Nephron (organoid): ENCODE data around the gene FRMD5.
"Not testable (repeated sequence)": the region's sequence is repeated elsewhere in the genome, so short reads cannot be mapped to it uniquely, and the experiment has no call there.

Experiments used
- H3K27ac Mint-ChIP-seq, 3 experiments: 2 replicates each; pipeline ENCODE4 v1.8.0; 2020; ENCODE audit warnings: mixed read lengths in 3 of 3, mild to moderate bottlenecking in 2 of 3, moderate library complexity in 1 of 3
- H3K27me3 Mint-ChIP-seq: 2 replicates; pipeline ENCODE4 v1.8.0; 2021; ENCODE audit warnings: low read depth, mild to moderate bottlenecking, moderate library complexity, mixed read lengths
- H3K36me3 Mint-ChIP-seq: 2 replicates; pipeline ENCODE4 v1.8.0; 2020; ENCODE audit warnings: low read depth, mixed read lengths
- H3K4me1 Mint-ChIP-seq: 2 replicates; pipeline ENCODE4 v1.8.0; 2020; ENCODE audit warnings: mixed read lengths
- H3K4me3 Mint-ChIP-seq, 3 experiments: 2 replicates each; pipeline ENCODE4 v1.8.0; 2020; ENCODE audit warnings: mild to moderate bottlenecking in 3 of 3, mixed read lengths in 3 of 3, moderate library complexity in 2 of 3
- H3K9me3 Mint-ChIP-seq: 2 replicates; pipeline ENCODE4 v1.8.0; 2020; ENCODE audit warnings: mixed read lengths
- TF ChIP-seq, protein P1 (sequence below), 3 experiments: fragments of 200-600 bp; sonication (generic); IDR thresholded peaks; one replicate each; pipeline ENCODE4 v1.5.0; 2021; ENCODE audit warnings: antibody characterized with exemption in 3 of 3; ENCODE audit not compliant: unreplicated experiment in 3 of 3

Gene FRMD5

DNA sequence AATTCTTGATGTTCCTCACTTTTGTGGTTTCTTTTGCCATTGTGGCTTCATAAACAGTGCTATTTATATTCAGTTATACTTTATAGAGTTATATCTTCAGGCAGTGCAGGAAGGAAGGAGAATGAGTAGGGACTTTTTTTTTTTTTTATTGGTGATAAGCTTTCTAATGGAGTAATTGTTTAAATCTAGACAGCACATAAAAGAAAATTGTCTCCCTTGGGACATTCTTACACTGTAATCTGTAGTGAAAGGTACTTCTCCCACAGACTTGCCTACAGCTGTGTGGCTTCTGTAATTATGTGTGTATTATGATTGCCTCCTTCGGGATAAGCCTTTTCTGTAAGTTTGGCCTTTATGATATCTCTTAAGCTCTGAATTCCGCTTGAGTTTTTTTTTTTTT is 326.7 kb downstream of the FRMD5 start:
- no peaks in the 10 kb centered on the region for H3K27me3 Mint-ChIP-seq
- TF ChIP-seq, protein P1, sequence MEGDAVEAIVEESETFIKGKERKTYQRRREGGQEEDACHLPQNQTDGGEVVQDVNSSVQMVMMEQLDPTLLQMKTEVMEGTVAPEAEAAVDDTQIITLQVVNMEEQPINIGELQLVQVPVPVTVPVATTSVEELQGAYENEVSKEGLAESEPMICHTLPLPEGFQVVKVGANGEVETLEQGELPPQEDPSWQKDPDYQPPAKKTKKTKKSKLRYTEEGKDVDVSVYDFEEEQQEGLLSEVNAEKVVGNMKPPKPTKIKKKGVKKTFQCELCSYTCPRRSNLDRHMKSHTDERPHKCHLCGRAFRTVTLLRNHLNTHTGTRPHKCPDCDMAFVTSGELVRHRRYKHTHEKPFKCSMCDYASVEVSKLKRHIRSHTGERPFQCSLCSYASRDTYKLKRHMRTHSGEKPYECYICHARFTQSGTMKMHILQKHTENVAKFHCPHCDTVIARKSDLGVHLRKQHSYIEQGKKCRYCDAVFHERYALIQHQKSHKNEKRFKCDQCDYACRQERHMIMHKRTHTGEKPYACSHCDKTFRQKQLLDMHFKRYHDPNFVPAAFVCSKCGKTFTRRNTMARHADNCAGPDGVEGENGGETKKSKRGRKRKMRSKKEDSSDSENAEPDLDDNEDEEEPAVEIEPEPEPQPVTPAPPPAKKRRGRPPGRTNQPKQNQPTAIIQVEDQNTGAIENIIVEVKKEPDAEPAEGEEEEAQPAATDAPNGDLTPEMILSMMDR (IDR thresholded peaks at IDR 0.05; ENCODE audit: unreplicated experiment in 3 of 3), result no peak
- H3K4me3 Mint-ChIP-seq, result no peak overlapping the region
- no peaks in the 10 kb centered on the region for H3K36me3 Mint-ChIP-seq
- H3K4me1 Mint-ChIP-seq, result no peaks in the 10 kb centered on the region
- H3K27ac Mint-ChIP-seq, result no peak overlapping the region
- no peaks in the 10 kb centered on the region for H3K9me3 Mint-ChIP-seq

DNA sequence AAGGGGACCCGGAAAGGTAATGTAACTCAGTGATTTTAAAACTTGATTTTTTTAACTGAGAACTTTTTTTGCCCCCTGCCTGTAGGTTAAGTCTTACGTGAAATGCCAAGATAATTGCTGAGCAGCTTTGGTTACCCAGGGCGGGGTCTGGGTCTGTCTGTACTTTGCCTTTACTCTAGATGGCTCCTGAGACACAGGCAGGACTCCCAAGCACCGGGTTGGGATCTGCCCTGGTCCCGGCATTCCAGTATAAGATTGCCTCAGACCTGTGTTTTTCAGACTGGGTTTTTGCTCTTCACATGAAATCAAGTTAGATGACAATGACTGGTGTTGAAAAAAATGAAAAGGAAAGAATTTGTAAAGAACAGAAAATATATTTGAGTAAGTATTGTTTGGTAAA is 328.0 kb downstream of the FRMD5 start:
- TF ChIP-seq, protein P1 (IDR thresholded peaks at IDR 0.05; ENCODE audit: unreplicated experiment in 3 of 3), result no peak
- H3K27me3 Mint-ChIP-seq, result no peaks in the 10 kb centered on the region
- H3K27ac Mint-ChIP-seq, result no peak overlapping the region
- H3K4me3 Mint-ChIP-seq, result no peak overlapping the region
- no peaks in the 10 kb centered on the region for H3K4me1 Mint-ChIP-seq
- H3K36me3 Mint-ChIP-seq, result no peaks in the 10 kb centered on the region
- no peaks in the 10 kb centered on the region for H3K9me3 Mint-ChIP-seq

DNA sequence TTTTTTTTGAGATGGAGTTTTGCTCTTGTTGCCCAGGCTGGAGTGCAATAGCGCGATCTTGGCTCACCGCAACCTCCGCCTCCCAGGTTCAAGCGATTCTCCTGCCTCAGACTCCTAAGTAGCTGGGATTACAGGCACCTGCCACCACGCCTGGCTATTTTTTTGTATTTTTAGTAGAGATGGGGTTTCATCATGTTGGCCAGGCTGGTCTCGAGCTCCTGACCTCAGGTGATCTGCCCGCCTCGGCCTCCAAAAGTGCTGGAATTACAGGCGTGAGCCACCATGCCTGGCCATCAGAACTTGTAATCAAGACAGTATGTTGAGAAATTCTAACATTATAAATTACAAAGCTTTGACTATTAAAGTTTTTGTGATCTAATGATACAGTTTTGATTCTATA is 328.4 kb downstream of the FRMD5 start:
- not testable (repeated sequence) for H3K9me3 Mint-ChIP-seq, H3K4me1 Mint-ChIP-seq, H3K4me3 Mint-ChIP-seq, H3K27me3 Mint-ChIP-seq, H3K27ac Mint-ChIP-seq, H3K36me3 Mint-ChIP-seq

DNA sequence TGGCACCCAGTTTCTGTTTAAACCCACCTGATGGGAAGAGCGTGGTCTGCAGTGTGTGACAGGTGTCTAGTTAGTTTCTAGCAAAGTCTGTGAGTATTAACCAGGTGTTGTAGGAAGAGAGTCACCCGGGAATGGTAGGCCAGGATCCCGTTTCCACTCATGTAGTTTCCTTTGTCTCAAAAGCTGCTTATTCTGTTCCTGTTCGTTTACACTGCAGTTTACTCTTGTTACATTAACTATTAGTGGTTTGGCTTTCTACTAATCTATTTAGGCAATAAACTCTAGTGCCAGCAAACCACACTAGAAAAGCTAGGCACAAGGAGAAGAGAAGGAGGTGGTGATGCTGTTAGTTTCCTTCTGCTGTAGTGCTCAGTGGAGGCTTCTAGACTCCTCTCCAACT is 335.5 kb downstream of the FRMD5 start:
- H3K4me3 Mint-ChIP-seq, result no peak overlapping the region

DNA sequence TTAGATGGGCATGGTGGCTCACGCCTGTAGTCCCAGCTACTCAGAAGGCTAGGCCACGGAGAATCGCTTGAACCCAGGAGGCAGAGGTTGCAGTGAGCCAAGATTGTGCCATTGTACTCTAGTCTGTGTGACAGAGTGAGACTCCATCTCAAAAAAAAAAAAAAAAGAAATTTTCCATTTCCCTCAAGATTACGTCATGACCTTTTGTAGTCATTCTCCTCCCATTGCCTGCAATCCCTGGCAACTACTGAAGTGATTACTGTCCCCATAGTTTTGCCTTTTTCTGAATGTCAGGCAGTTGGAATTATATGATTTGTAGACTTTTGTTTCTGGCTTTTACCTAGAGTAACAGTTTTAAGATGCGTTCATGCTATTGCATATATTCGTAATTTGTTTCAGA is 340.3 kb downstream of the FRMD5 start:
- no peak overlapping the region for H3K27ac Mint-ChIP-seq
- peaks cover 12% of the 10 kb centered on the region for H3K36me3 Mint-ChIP-seq
- no peaks in the 10 kb centered on the region for H3K27me3 Mint-ChIP-seq
- TF ChIP-seq, protein P1 (IDR thresholded peaks at IDR 0.05; ENCODE audit: unreplicated experiment in 3 of 3), result no peak
- H3K9me3 Mint-ChIP-seq, result no peaks in the 10 kb centered on the region
- no peaks in the 10 kb centered on the region for H3K4me1 Mint-ChIP-seq
- no peak overlapping the region for H3K4me3 Mint-ChIP-seq

More for the DNA sequence above, 335.5 kb downstream of the FRMD5 start:
- no peaks in the 10 kb centered on the region for H3K4me1 Mint-ChIP-seq
- TF ChIP-seq, protein P1 (IDR thresholded peaks at IDR 0.05; ENCODE audit: unreplicated experiment in 3 of 3), result no peak
- no peaks in the 10 kb centered on the region for H3K36me3 Mint-ChIP-seq
- H3K9me3 Mint-ChIP-seq, result no peaks in the 10 kb centered on the region
- H3K27me3 Mint-ChIP-seq, result no peaks in the 10 kb centered on the region
- H3K27ac Mint-ChIP-seq, result no peak overlapping the region

DNA sequence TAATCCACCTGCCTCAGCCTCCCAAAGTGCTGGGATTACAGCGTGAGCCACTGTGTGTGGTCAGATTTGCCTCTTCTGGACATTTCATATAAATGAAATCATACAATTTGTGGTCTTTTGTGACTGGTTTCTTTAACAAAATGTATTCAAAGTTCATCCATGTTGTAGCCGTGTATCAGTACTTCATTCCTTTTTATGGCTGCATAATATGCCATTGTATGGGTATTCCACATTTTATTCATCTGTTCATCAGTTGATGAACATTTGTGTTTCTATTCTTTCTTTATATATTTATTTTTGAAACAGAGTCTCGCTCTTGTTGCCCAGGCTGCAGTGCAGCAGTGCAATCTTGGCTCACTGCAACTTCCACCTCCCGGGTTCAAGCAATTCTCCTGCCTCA is 342.5 kb downstream of the FRMD5 start:
- peaks cover 12% of the 10 kb centered on the region for H3K36me3 Mint-ChIP-seq

More for the DNA sequence above, 342.5 kb downstream of the FRMD5 start:
- Mint-ChIP-seq H3K9me3 (no peaks in the 10 kb centered on the region), H3K4me3 (no peak overlapping the region), H3K27ac (no peak overlapping the region), H3K27me3 (no peaks in the 10 kb centered on the region), H3K4me1 (no peaks in the 10 kb centered on the region)
- TF ChIP-seq, protein P1 (IDR thresholded peaks at IDR 0.05; ENCODE audit: unreplicated experiment in 3 of 3), result no peak
